Gastrocnemius medialis (tissue), 4 donors: Measurements from ENCODE around the gene STX3. TPM values are rescaled to one million over a fixed set of nuclear protein-coding genes. Genes with fewer than 3 reads are reported as not detected.

Experiments used
- ATAC-seq, 2 donors: fragments of 150-250 bp; one replicate each; pipeline ENCODE4 v1.9.1; 2016
- DNase-seq, 2 donors: peaks; one replicate each; pipeline ENCODE4 v3.0.0-alpha.2; 2019
- H3K27ac ChIP-seq, 4 donors: fragments of 200-600 bp; sonication (generic); 1 replicate in 1 of 4; 2 replicates in 3 of 4; pipeline ENCODE4 v1.5.1; 2016 to 2018; ENCODE audit warnings: mild to moderate bottlenecking in 2 of 4, moderate library complexity in 1 of 4
- H3K27me3 ChIP-seq, 3 donors: fragments of 200-600 bp; sonication (generic) in 2 of 3; 1 replicate in 1 of 3; 2 replicates in 2 of 3; pipeline versions ENCODE4 v1.5.1 to v1.6.0; 2016 to 2019; ENCODE audit warnings: mild to moderate bottlenecking in 1 of 3, moderate library complexity in 1 of 3
- H3K36me3 ChIP-seq, 2 donors: fragments of 200-600 bp; sonication (generic) in 1 of 2; one replicate each; pipeline ENCODE4 v1.5.1; 2017 to 2018
- H3K4me1 ChIP-seq, 2 donors: fragments of 200-600 bp; sonication (generic) in 1 of 2; one replicate each; pipeline ENCODE4 v1.5.1; 2016 to 2017; ENCODE audit warnings: mild to moderate bottlenecking in 2 of 2
- H3K4me3 ChIP-seq, 4 donors: fragments of 200-600 bp; sonication (generic) in 3 of 4; 1 replicate in 1 of 4; 2 replicates in 3 of 4; pipeline ENCODE4 v1.5.1; 2016 to 2019; ENCODE audit warnings: mild to moderate bottlenecking in 2 of 4
- H3K9me3 ChIP-seq, 3 donors: fragments of 200-600 bp; sonication (generic) in 2 of 3; 1 replicate in 1 of 3; 2 replicates in 2 of 3; pipeline ENCODE4 v1.5.1; 2016 to 2019
- CTCF ChIP-seq, 5 experiments: fragments of 450-650 bp in 3 of 5; fragments of 200-600 bp in 2 of 5; sonication (generic) in 2 of 5; IDR thresholded peaks in 4 of 5; conservative IDR thresholded peaks in 1 of 5; 1 replicate in 4 of 5; 2 replicates in 1 of 5; pipeline ENCODE4 v1.5.1; 2016 to 2019; ENCODE audit warnings: antibody characterized with exemption in 5 of 5, mild to moderate bottlenecking in 3 of 5, moderate library complexity in 3 of 5
- POLR2A ChIP-seq, 2 donors: fragments of 450-650 bp; IDR thresholded peaks; one replicate each; pipeline ENCODE4 v1.6.1; 2017; ENCODE audit warnings: antibody characterized with exemption in 2 of 2, mild to moderate bottlenecking in 2 of 2, moderate library complexity in 2 of 2
- in situ Hi-C, 4 donors: fragments of 200-750 bp; cut with MboI; loops; one replicate each; pipeline versions ENCODE4 v1.15.0 to v1.8.0; 2017; ENCODE audit warnings: low sequenced_read_pairs in 4 of 4
- intact Hi-C: fragments of 100-400 bp; cut with DNase I; formaldehyde crosslinking; loops from one replicate; pipeline ENCODE4 v1.15.1; 2023; ENCODE audit warnings: low total_unique reads
- total RNA-seq, 4 donors: library from RNA; depleted of rRNA; stranded (reverse); fragments of >200 nt; gene quantifications; one replicate each; pipeline versions ENCODE4 v1.1.0 to v1.2.3, GENCODE V29; 2016

The STX3 gene
- total RNA-seq, 4 donors from 2014 or later = 8.3 to 23.4 (median 15.8) TPM

- intact Hi-C loops (no loop called here), in situ Hi-C loops (loop anchor here in 1 of 4 donors (10.0 kb wide), 1 partner anchor 65 kb away; no protein-coding TSS in a partner anchor)
- Histone ChIP-seq H3K9me3 (no peaks in the 10 kb centered on the region), H3K27ac (no peak overlapping the region), H3K36me3 (no peaks in the 10 kb centered on the region), H3K27me3 (peaks cover 0 to 2% (median 0%) of the 10 kb centered on the region in 3 donors), H3K4me3 (no peak overlapping the region), H3K4me1 (no peaks in the 10 kb centered on the region)
- ATAC-seq = no peak
- DNase-seq = no peak
- TF ChIP-seq POLR2A (IDR thresholded peaks at IDR 0.05) (no peak), CTCF (IDR thresholded peaks at IDR 0.05 in 4 of 5, conservative IDR thresholded peaks at IDR 0.05 in 1 of 5) (no peak)
Observed at GRCh38 chr11:59710136-59710847, 44.9 kb upstream of the STX3 start.

GRCh38 chr11:59713745-59714144 lies 41.4 kb upstream of the STX3 start, which contains the start of gene OR10V1:
Gene OR10V1 (minus strand): TSS chr11:59713845. CDS start chr11:59713845, 0 bp downstream.
- intact Hi-C loops (no loop called here), in situ Hi-C loops (loop anchor here in 1 of 4 donors (10.0 kb wide), 1 partner anchor 61 kb away; no protein-coding TSS in a partner anchor)

GRCh38 chr11:59716051-59716450 lies 39.1 kb upstream of the STX3 start:
- Histone ChIP-seq H3K4me1 (no peaks in the 10 kb centered on the region), H3K4me3 (no peak overlapping the region), H3K9me3 (no peaks in the 10 kb centered on the region), H3K27me3 (peaks cover 0 to 2% (median 0%) of the 10 kb centered on the region in 3 donors), H3K27ac (no peak overlapping the region), H3K36me3 (no peaks in the 10 kb centered on the region)
- TF ChIP-seq POLR2A (IDR thresholded peaks at IDR 0.05) = no peak
- TF ChIP-seq CTCF (IDR thresholded peaks at IDR 0.05 in 4 of 5, conservative IDR thresholded peaks at IDR 0.05 in 1 of 5) = no peak
- intact Hi-C loops (no loop called here), in situ Hi-C loops (loop anchor here in 1 of 4 donors (10.0 kb wide), 1 partner anchor 59 kb away; no protein-coding TSS in a partner anchor)
- DNase-seq (no peak), ATAC-seq (no peak)

More at GRCh38 chr11:59713745-59714144, 41.4 kb upstream of the STX3 start, which contains the start of gene OR10V1:
- Histone ChIP-seq H3K4me1 (no peaks in the 10 kb centered on the region), H3K9me3 (no peaks in the 10 kb centered on the region), H3K4me3 (no peak within 1 kb of the TSS), H3K36me3 (no peaks in the 10 kb centered on the region), H3K27me3 (peaks cover 0 to 2% (median 0%) of the 10 kb centered on the region in 3 donors), H3K27ac (no peak within 1 kb of the TSS)
- ATAC-seq = no peak
- no peak for DNase-seq
- TF ChIP-seq POLR2A (IDR thresholded peaks at IDR 0.05) (no peak), CTCF (IDR thresholded peaks at IDR 0.05 in 4 of 5, conservative IDR thresholded peaks at IDR 0.05 in 1 of 5) (no peak)

- Histone ChIP-seq H3K9me3 (no peaks in the 10 kb centered on the region), H3K27me3 (peaks cover 0 to 2% (median 0%) of the 10 kb centered on the region in 3 donors), H3K4me1 (no peaks in the 10 kb centered on the region), H3K4me3 (no peak overlapping the region), H3K27ac (no peak overlapping the region), H3K36me3 (no peaks in the 10 kb centered on the region)
- ATAC-seq (no peak), DNase-seq (no peak)
- TF ChIP-seq CTCF (IDR thresholded peaks at IDR 0.05 in 4 of 5, conservative IDR thresholded peaks at IDR 0.05 in 1 of 5) (no peak), POLR2A (IDR thresholded peaks at IDR 0.05) (no peak)
- in situ Hi-C loops = loop anchor here in 1 of 4 donors (10.0 kb wide), 1 partner anchor 55 kb away; no protein-coding TSS in a partner anchor
- intact Hi-C loops = no loop called here
Observed at GRCh38 chr11:59719556-59719955, 35.6 kb upstream of the STX3 start.
